ENCODE results near the gene LTO1.

Gene LTO1

GRCh38 chr11:69667619-69668604, 7.2 kb downstream of the LTO1 start:
- Histone ChIP-seq H2BK120ac (ENCODE audit: insufficient read depth, low read length, poor library complexity) (no peak overlapping the region), H3K27me3 (ENCODE audit: insufficient read depth, low read length) (no peaks in the 10 kb centered on the region), H2BK5ac (ENCODE audit: low read depth, low read length, poor library complexity) (no peak overlapping the region), H3K9me3 (ENCODE audit: insufficient read depth, low read depth, low read length) (no peaks in the 10 kb centered on the region), H3K14ac (ENCODE audit: low read length) (no peak overlapping the region), H2BK12ac (ENCODE audit: low read length) (no peak overlapping the region), H3K4me1 (ENCODE audit: control insufficient read depth in 1 of 2, insufficient read depth in 2 of 2, low read length in 2 of 2) (no peaks in the 10 kb centered on the region), H3K36me3 (ENCODE audit: control insufficient read depth in 1 of 2, insufficient read depth in 2 of 2, low read length in 2 of 2) (peaks cover 46 to 63% of the 10 kb centered on the region in 2 experiments), H4K12ac (ENCODE audit: low read depth, low read length) (no peak overlapping the region), H4K91ac (ENCODE audit: low read depth, low read length) (no peak overlapping the region), H3K4me2 (ENCODE audit: low read length) (no peak overlapping the region), H3K79me1 (ENCODE audit: low read length) (no peaks in the 10 kb centered on the region), H3K23ac (ENCODE audit: low read length) (no peak overlapping the region), H3K18ac (ENCODE audit: low read length) (no peak overlapping the region), H2AFZ (ENCODE audit: insufficient read depth, low read length, poor library complexity) (no peak overlapping the region), H3K4ac (ENCODE audit: low read depth, low read length) (no peak overlapping the region), H3K9ac (ENCODE audit: low read length) (no peak overlapping the region), H3K4me3 (ENCODE audit: low read depth, low read length) (no peak overlapping the region), H3K27ac (ENCODE audit: low read depth, low read length) (no peak overlapping the region), H3K79me2 (ENCODE audit: control insufficient read depth, insufficient read depth, low read length, poor library complexity) (no peaks in the 10 kb centered on the region), H4K8ac (ENCODE audit: low read depth, low read length) (no peak overlapping the region), H2AK5ac (ENCODE audit: low read length) (no peak overlapping the region)
- no peak for DNase-seq
- no CpG with 5 or more reads among the region's 26 CpGs for WGBS (ENCODE audit: extremely low coverage, insufficient coverage, insufficient read length)

DNA sequence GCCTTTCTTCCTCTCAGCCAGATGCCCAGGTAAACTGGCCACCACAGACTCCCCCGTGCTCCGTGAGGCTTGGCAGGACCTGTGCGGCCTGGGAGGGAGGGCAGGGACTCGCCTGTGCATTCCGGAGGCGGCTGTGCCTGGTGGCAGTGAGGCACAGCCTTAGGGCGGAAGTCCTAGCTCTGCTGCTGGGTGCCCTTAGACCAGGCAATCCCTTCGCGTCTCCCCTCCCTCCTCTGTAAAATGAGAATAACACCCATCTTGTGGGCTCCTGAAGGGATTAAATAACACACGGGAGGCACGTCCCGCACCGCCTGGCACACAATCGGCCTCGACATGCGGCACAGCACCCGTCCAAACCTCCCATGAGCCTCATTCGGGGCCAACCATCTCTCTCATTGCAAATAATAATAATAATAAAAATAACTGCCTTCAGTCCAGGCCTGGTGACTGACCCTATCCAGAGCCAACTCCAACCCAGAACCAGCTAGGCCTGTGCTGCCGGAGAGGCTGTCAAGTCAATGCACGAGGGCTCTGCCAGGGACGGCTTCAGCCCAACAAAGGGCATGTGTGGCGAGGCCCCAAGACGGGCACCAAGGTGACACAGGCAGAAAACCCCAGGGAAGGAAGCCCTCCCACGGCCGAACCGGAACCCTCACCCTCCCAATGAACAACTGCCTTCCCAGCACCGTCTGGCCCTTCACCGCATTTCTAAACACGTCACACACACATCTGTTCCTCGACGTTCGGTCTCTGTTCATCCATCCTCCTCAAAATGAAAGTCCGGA, 8.2 kb downstream of the LTO1 start:
- H3K4me2 ChIP-seq (ENCODE audit: low read length) = no peak overlapping the region
- no peak overlapping the region for H3K27ac ChIP-seq (ENCODE audit: low read depth, low read length)
- H3K79me2 ChIP-seq (ENCODE audit: control insufficient read depth, insufficient read depth, low read length, poor library complexity) = no peaks in the 10 kb centered on the region
- no peaks in the 10 kb centered on the region for H3K4me1 ChIP-seq (ENCODE audit: control insufficient read depth in 1 of 2, insufficient read depth in 2 of 2, low read length in 2 of 2)
- H3K4ac ChIP-seq (ENCODE audit: low read depth, low read length) = no peak overlapping the region
- H3K9me3 ChIP-seq (ENCODE audit: insufficient read depth, low read depth, low read length) = no peaks in the 10 kb centered on the region
- no peak overlapping the region for H3K23ac ChIP-seq (ENCODE audit: low read length)
- no peaks in the 10 kb centered on the region for H3K79me1 ChIP-seq (ENCODE audit: low read length)
- no peak overlapping the region for H3K4me3 ChIP-seq (ENCODE audit: low read depth, low read length)
- no peak overlapping the region for H2AFZ ChIP-seq (ENCODE audit: insufficient read depth, low read length, poor library complexity)
- no peak for DNase-seq
- no peak overlapping the region for H4K91ac ChIP-seq (ENCODE audit: low read depth, low read length)
- no peak overlapping the region for H3K18ac ChIP-seq (ENCODE audit: low read length)
- no peak overlapping the region for H3K9ac ChIP-seq (ENCODE audit: low read length)
- no peak overlapping the region for H2BK5ac ChIP-seq (ENCODE audit: low read depth, low read length, poor library complexity)
- no peak overlapping the region for H2AK5ac ChIP-seq (ENCODE audit: low read length)
- H2BK12ac ChIP-seq (ENCODE audit: low read length) = no peak overlapping the region
- no peak overlapping the region for H3K14ac ChIP-seq (ENCODE audit: low read length)
- no CpG with 5 or more reads among the region's 33 CpGs for WGBS (ENCODE audit: extremely low coverage, insufficient coverage, insufficient read length)
- no peak overlapping the region for H4K8ac ChIP-seq (ENCODE audit: low read depth, low read length)
- H3K27me3 ChIP-seq (ENCODE audit: insufficient read depth, low read length) = no peaks in the 10 kb centered on the region
- H3K36me3 ChIP-seq (ENCODE audit: control insufficient read depth in 1 of 2, insufficient read depth in 2 of 2, low read length in 2 of 2) = peaks cover 40 to 61% of the 10 kb centered on the region in 2 experiments
- no peak overlapping the region for H4K12ac ChIP-seq (ENCODE audit: low read depth, low read length)
- H2BK120ac ChIP-seq (ENCODE audit: insufficient read depth, low read length, poor library complexity) = no peak overlapping the region

DNA sequence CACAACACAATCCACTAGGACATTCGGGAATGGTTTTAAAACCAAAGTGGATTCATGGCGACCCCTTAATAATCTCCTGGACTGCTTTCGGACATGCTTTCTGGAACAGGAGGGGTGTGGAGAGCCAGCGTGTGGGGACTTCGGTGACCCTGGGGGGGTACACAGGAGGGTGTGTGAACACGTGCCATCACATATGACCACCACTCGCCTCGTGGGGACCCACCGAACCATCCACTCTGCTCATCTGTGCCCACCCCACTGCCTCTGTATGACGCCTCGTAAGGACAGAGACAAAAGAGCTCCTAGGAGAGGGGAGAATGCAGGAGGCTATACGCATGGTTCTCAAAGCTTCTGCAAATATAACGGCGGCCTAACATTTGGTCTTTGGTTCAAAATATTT, 8.9 kb downstream of the LTO1 start:
- H3K36me3 ChIP-seq (ENCODE audit: control insufficient read depth in 1 of 2, insufficient read depth in 2 of 2, low read length in 2 of 2) = peaks cover 37 to 54% of the 10 kb centered on the region in 2 experiments
- WGBS (ENCODE audit: extremely low coverage, insufficient coverage, insufficient read length) = no CpG with 5 or more reads among the region's 14 CpGs
- no peak overlapping the region for H3K23ac ChIP-seq (ENCODE audit: low read length)
- H2BK12ac ChIP-seq (ENCODE audit: low read length) = no peak overlapping the region
- H4K8ac ChIP-seq (ENCODE audit: low read depth, low read length) = no peak overlapping the region
- H2AFZ ChIP-seq (ENCODE audit: insufficient read depth, low read length, poor library complexity) = no peak overlapping the region
- no peak overlapping the region for H3K4me2 ChIP-seq (ENCODE audit: low read length)
- no peaks in the 10 kb centered on the region for H3K79me2 ChIP-seq (ENCODE audit: control insufficient read depth, insufficient read depth, low read length, poor library complexity)
- no peak overlapping the region for H3K4ac ChIP-seq (ENCODE audit: low read depth, low read length)
- no peak overlapping the region for H2BK5ac ChIP-seq (ENCODE audit: low read depth, low read length, poor library complexity)
- no peaks in the 10 kb centered on the region for H3K4me1 ChIP-seq (ENCODE audit: control insufficient read depth in 1 of 2, insufficient read depth in 2 of 2, low read length in 2 of 2)
- H3K9me3 ChIP-seq (ENCODE audit: insufficient read depth, low read depth, low read length) = no peaks in the 10 kb centered on the region
- no peak overlapping the region for H4K91ac ChIP-seq (ENCODE audit: low read depth, low read length)
- no peaks in the 10 kb centered on the region for H3K79me1 ChIP-seq (ENCODE audit: low read length)
- H2AK5ac ChIP-seq (ENCODE audit: low read length) = no peak overlapping the region
- no peak overlapping the region for H3K18ac ChIP-seq (ENCODE audit: low read length)
- H3K14ac ChIP-seq (ENCODE audit: low read length) = no peak overlapping the region
- H4K12ac ChIP-seq (ENCODE audit: low read depth, low read length) = no peak overlapping the region
- H3K4me3 ChIP-seq (ENCODE audit: low read depth, low read length) = no peak overlapping the region
- DNase-seq = no peak
- H3K27ac ChIP-seq (ENCODE audit: low read depth, low read length) = no peak overlapping the region
- no peak overlapping the region for H2BK120ac ChIP-seq (ENCODE audit: insufficient read depth, low read length, poor library complexity)
- H3K27me3 ChIP-seq (ENCODE audit: insufficient read depth, low read length) = no peaks in the 10 kb centered on the region
- no peak overlapping the region for H3K9ac ChIP-seq (ENCODE audit: low read length)

DNA sequence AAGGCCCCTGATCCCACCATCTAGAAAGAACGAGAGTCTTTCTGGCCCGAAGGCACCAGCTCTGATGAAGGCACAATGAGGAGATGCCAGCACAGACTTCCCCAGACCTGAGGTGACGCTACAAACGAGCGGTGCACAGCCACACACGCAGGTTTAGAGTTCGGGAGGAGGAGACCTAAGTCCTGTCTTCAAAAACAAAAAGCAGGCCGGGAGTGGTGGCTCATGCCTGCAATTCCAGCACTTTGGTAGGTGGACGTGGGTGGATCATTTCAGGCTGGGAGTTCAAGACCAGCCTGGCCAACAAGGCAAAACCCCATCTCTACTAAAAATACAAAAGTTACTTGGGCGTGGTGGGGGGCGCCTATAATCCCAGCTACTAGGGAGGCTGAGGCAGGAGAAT, 9.5 kb downstream of the LTO1 start:
- H3K23ac ChIP-seq (ENCODE audit: low read length) = no peak overlapping the region
- no peak overlapping the region for H3K4me3 ChIP-seq (ENCODE audit: low read depth, low read length)
- no peak overlapping the region for H4K12ac ChIP-seq (ENCODE audit: low read depth, low read length)
- no peaks in the 10 kb centered on the region for H3K79me1 ChIP-seq (ENCODE audit: low read length)
- H3K4ac ChIP-seq (ENCODE audit: low read depth, low read length) = no peak overlapping the region
- H2AFZ ChIP-seq (ENCODE audit: insufficient read depth, low read length, poor library complexity) = no peak overlapping the region
- no peak overlapping the region for H3K27ac ChIP-seq (ENCODE audit: low read depth, low read length)
- no peak overlapping the region for H4K8ac ChIP-seq (ENCODE audit: low read depth, low read length)
- no peak for DNase-seq
- no peak overlapping the region for H4K91ac ChIP-seq (ENCODE audit: low read depth, low read length)
- H2BK5ac ChIP-seq (ENCODE audit: low read depth, low read length, poor library complexity) = no peak overlapping the region
- H3K14ac ChIP-seq (ENCODE audit: low read length) = no peak overlapping the region
- no peak overlapping the region for H3K18ac ChIP-seq (ENCODE audit: low read length)
- H3K4me1 ChIP-seq (ENCODE audit: control insufficient read depth in 1 of 2, insufficient read depth in 2 of 2, low read length in 2 of 2) = no peaks in the 10 kb centered on the region
- H3K79me2 ChIP-seq (ENCODE audit: control insufficient read depth, insufficient read depth, low read length, poor library complexity) = no peaks in the 10 kb centered on the region
- WGBS (ENCODE audit: extremely low coverage, insufficient coverage, insufficient read length) = no CpG with 5 or more reads among the region's 11 CpGs
- H3K9ac ChIP-seq (ENCODE audit: low read length) = no peak overlapping the region
- H3K9me3 ChIP-seq (ENCODE audit: insufficient read depth, low read depth, low read length) = no peaks in the 10 kb centered on the region
- no peak overlapping the region for H2AK5ac ChIP-seq (ENCODE audit: low read length)
- H3K27me3 ChIP-seq (ENCODE audit: insufficient read depth, low read length) = no peaks in the 10 kb centered on the region
- H3K4me2 ChIP-seq (ENCODE audit: low read length) = no peak overlapping the region
- no peak overlapping the region for H2BK12ac ChIP-seq (ENCODE audit: low read length)
- H3K36me3 ChIP-seq (ENCODE audit: control insufficient read depth in 1 of 2, insufficient read depth in 2 of 2, low read length in 2 of 2) = peaks cover 37 to 54% of the 10 kb centered on the region in 2 experiments
- no peak overlapping the region for H2BK120ac ChIP-seq (ENCODE audit: insufficient read depth, low read length, poor library complexity)

Data from trophoblast cell (in vitro differentiated cells and primary cell).